Fibroblast of lung (primary cell): ENCODE data around the gene ELMO1. TPM values are rescaled to one million over a fixed set of nuclear protein-coding genes. Genes with fewer than 3 reads are reported as not detected.

Experiments used
- DNase-seq, 2 donors: peaks; one replicate each; pipeline versions ENCODE4 v3.0.0 to v3.0.0-alpha.2; 2010; ENCODE audit warnings: low read depth in 2 of 2
- H2AFZ ChIP-seq: 2 replicates; pipeline ENCODE4 v1.5.1; 2012; ENCODE audit warnings: low read length, control low read depth, inconsistent platforms
- H3K27ac ChIP-seq: 2 replicates; pipeline ENCODE4 v1.5.1; 2011; ENCODE audit warnings: low read length, control low read depth; ENCODE audit not compliant: insufficient read depth
- H3K27me3 ChIP-seq: 2 replicates; pipeline ENCODE4 v1.5.1; 2011; ENCODE audit warnings: mild to moderate bottlenecking, low read length; ENCODE audit not compliant: control insufficient read depth, insufficient read depth
- H3K36me3 ChIP-seq: 2 replicates; pipeline ENCODE4 v1.5.1; 2011; ENCODE audit warnings: low read length; ENCODE audit not compliant: control insufficient read depth, insufficient read depth
- H3K4me1 ChIP-seq: 2 replicates; pipeline ENCODE4 v1.5.1; 2011; ENCODE audit warnings: low read length; ENCODE audit not compliant: control insufficient read depth, insufficient read depth; ENCODE audit errors: extremely low read depth
- H3K4me2 ChIP-seq: 2 replicates; pipeline ENCODE4 v1.5.1; 2011; ENCODE audit warnings: low read length, control low read depth; ENCODE audit not compliant: insufficient read depth; ENCODE audit errors: extremely low read depth
- H3K4me3 ChIP-seq, 4 experiments: fragments of 200-600 bp in 1 of 4; sonication (generic) in 1 of 4; replicated peaks in 1 of 4; 2 replicates each; pipeline ENCODE4 v1.5.1; 2011 to 2016; ENCODE audit warnings: low read length in 4 of 4, low read depth in 3 of 4, mild to moderate bottlenecking in 3 of 4, control low read depth in 2 of 4, inconsistent platforms in 1 of 4, mixed read lengths in 1 of 4; ENCODE audit not compliant: insufficient read depth in 1 of 4; ENCODE audit errors: control extremely low read depth in 1 of 4
- H3K79me2 ChIP-seq: 2 replicates; pipeline ENCODE4 v1.5.1; 2012; ENCODE audit warnings: mild to moderate bottlenecking, low read length, inconsistent platforms; ENCODE audit not compliant: control insufficient read depth, insufficient read depth
- H3K9ac ChIP-seq: 2 replicates; pipeline ENCODE4 v1.5.1; 2011; ENCODE audit warnings: mild to moderate bottlenecking, low read length, control low read depth; ENCODE audit not compliant: insufficient read depth
- H3K9me3 ChIP-seq: 2 replicates; pipeline ENCODE4 v1.5.1; 2012; ENCODE audit warnings: low read depth, low read length; ENCODE audit not compliant: control insufficient read depth, insufficient read depth
- H4K20me1 ChIP-seq: 2 replicates; pipeline ENCODE4 v1.5.1; 2011; ENCODE audit warnings: low read length; ENCODE audit not compliant: control insufficient read depth, insufficient read depth; ENCODE audit errors: extremely low read depth
- EZH2 ChIP-seq: IDR thresholded peaks from 2 replicates; pipeline ENCODE4 v1.5.1; 2012; ENCODE audit warnings: low read length, control low read depth, mild to moderate bottlenecking; ENCODE audit errors: missing control alignments
- polyA plus RNA-seq, 2 donors: library from polyadenylated mRNA; depleted of rRNA in 1 of 2; stranded (reverse) in 1 of 2; unstranded in 1 of 2; fragments of >200 nt; gene quantifications; 2 replicates each; pipeline ENCODE4 v1.2.1, GENCODE V29; 2011 to 2012; ENCODE audit warnings: missing spikeins in 1 of 2
- total RNA-seq: library from RNA; depleted of rRNA; stranded (reverse); fragments of >200 nt; gene quantifications from 2 replicates; pipeline ENCODE4 v1.2.1, GENCODE V29; 2014
- TF ChIP-seq, protein P1 (sequence below), 2 donors: IDR thresholded peaks in 1 of 2; conservative IDR thresholded peaks in 1 of 2; 1 replicate in 1 of 2; 2 replicates in 1 of 2; pipeline ENCODE4 v1.5.1; 2011 to 2012; ENCODE audit warnings: low read length in 2 of 2, control low read depth in 1 of 2, inconsistent platforms in 1 of 2, low read depth in 1 of 2, mild to moderate bottlenecking in 1 of 2

The ELMO1 gene
- total and polyA plus RNA-seq, 2 donors (not counting 1 experiment from before 2014, with no cell fraction given) = 0.50 TPM; not detected in 1

DNA sequence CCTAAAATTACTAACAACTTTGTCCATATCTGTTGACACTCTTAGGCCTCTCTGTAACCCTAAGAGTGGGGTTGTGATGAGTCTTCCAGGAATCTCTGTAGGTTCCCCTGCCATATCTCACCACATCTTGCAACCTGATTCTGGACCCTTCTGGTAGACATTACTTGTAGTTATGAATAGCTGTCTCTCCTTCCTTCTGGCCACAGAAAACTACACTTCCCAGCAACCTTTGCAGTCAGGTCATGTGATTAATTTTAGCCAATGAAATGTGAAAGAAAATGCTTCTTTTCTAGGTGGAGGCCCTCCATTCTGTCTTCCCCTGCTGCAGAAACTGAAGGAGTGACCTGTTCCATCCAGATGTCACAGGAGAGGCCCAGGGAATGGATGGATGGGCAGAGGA is 576.8 kb downstream of the ELMO1 start:
- Histone ChIP-seq H3K27ac (no peak overlapping the region), H3K9me3 (no peaks in the 10 kb centered on the region), H4K20me1 (no peaks in the 10 kb centered on the region), H3K4me1 (no peaks in the 10 kb centered on the region), H3K4me3 (no peak overlapping the region), H3K79me2 (no peaks in the 10 kb centered on the region), H3K36me3 (no peaks in the 10 kb centered on the region), H2AFZ (no peak overlapping the region), H3K27me3 (no peaks in the 10 kb centered on the region), H3K4me2 (no peak overlapping the region), H3K9ac (no peak overlapping the region)
- TF ChIP-seq EZH2 = no peak
- TF ChIP-seq, protein P1, sequence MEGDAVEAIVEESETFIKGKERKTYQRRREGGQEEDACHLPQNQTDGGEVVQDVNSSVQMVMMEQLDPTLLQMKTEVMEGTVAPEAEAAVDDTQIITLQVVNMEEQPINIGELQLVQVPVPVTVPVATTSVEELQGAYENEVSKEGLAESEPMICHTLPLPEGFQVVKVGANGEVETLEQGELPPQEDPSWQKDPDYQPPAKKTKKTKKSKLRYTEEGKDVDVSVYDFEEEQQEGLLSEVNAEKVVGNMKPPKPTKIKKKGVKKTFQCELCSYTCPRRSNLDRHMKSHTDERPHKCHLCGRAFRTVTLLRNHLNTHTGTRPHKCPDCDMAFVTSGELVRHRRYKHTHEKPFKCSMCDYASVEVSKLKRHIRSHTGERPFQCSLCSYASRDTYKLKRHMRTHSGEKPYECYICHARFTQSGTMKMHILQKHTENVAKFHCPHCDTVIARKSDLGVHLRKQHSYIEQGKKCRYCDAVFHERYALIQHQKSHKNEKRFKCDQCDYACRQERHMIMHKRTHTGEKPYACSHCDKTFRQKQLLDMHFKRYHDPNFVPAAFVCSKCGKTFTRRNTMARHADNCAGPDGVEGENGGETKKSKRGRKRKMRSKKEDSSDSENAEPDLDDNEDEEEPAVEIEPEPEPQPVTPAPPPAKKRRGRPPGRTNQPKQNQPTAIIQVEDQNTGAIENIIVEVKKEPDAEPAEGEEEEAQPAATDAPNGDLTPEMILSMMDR (conservative IDR thresholded peaks at IDR 0.05 in 1 of 2, IDR thresholded peaks at IDR 0.05 in 1 of 2; ENCODE audit: low read depth in 1 of 2, low read length in 2 of 2) = no peak
- no peak for DNase-seq

DNA sequence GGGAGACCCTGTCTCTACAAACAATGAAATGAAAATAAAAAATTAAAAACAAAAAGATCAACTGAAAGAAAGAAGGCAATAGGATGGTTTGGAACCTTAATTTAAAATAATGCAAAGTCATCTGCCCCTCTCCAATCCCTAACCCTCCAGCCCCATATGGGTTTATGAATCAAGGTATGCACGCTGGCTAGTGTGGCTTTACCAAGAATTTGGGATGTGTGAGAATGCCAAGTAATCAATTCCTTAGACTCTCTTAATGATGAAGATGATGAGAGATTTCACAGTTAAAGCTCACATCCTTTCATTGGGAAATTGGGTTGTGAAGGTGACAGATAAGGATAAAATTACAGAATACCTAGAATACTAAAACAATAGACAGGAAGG is 577.3 kb downstream of the ELMO1 start:
- H3K27ac ChIP-seq = no peak overlapping the region
- no peaks in the 10 kb centered on the region for H3K36me3 ChIP-seq
- no peak for DNase-seq

GRCh38 chr7:36870625-36871354 is 577.9 kb downstream of the ELMO1 start:
- no peak for TF ChIP-seq EZH2
- TF ChIP-seq, protein P1 (conservative IDR thresholded peaks at IDR 0.05 in 1 of 2, IDR thresholded peaks at IDR 0.05 in 1 of 2; ENCODE audit: low read depth in 1 of 2, low read length in 2 of 2) = no peak
- no peak for DNase-seq
- no peak overlapping the region for H3K4me2 ChIP-seq
- H3K9me3 ChIP-seq = no peaks in the 10 kb centered on the region
- H3K79me2 ChIP-seq = no peaks in the 10 kb centered on the region
- H3K4me1 ChIP-seq = no peaks in the 10 kb centered on the region
- H3K27ac ChIP-seq = no peak overlapping the region
- no peak overlapping the region for H3K9ac ChIP-seq
- no peaks in the 10 kb centered on the region for H4K20me1 ChIP-seq
- no peak overlapping the region for H2AFZ ChIP-seq
- no peaks in the 10 kb centered on the region for H3K27me3 ChIP-seq
- H3K36me3 ChIP-seq = no peaks in the 10 kb centered on the region
- no peak overlapping the region for H3K4me3 ChIP-seq

More for the DNA sequence above, 577.3 kb downstream of the ELMO1 start:
- Histone ChIP-seq H3K4me2 (no peak overlapping the region), H2AFZ (no peak overlapping the region), H3K4me3 (no peak overlapping the region), H3K27me3 (no peaks in the 10 kb centered on the region), H4K20me1 (no peaks in the 10 kb centered on the region), H3K79me2 (no peaks in the 10 kb centered on the region), H3K9ac (no peak overlapping the region), H3K9me3 (no peaks in the 10 kb centered on the region), H3K4me1 (no peaks in the 10 kb centered on the region)
- TF ChIP-seq EZH2 = no peak
- TF ChIP-seq, protein P1 (conservative IDR thresholded peaks at IDR 0.05 in 1 of 2, IDR thresholded peaks at IDR 0.05 in 1 of 2; ENCODE audit: low read depth in 1 of 2, low read length in 2 of 2) = no peak
